Motor neuron (in vitro differentiated cells): ENCODE measurements around the gene DENND1B. TPM values are rescaled to one million over a fixed set of nuclear protein-coding genes. Genes with fewer than 3 reads are reported as not detected.
A peak's percentile ranks its signal among the peaks of the same experiment; 100 is the strongest.

Experiments used
- ATAC-seq, 8 experiments: fragments of 200-7000 bp; cut with Tn5 transposase; replicated peaks in 6 of 8; 2 replicates each; pipeline ENCODE4 v1.8.0; 2021; ENCODE audit warnings: mild to moderate bottlenecking in 8 of 8, moderate library complexity in 8 of 8
- H3K27ac ChIP-seq, 2 donors: fragments of 250-450 bp; sonication (Bioruptor Pico); 2 replicates each; pipeline ENCODE4 v1.9.0; 2021; ENCODE audit warnings: antibody characterized with exemption in 2 of 2, mild to moderate bottlenecking in 2 of 2, moderate library complexity in 1 of 2
- H3K4me1 ChIP-seq, 2 donors: fragments of 250-450 bp; sonication (Bioruptor Pico); replicated peaks in 1 of 2; 2 replicates each; pipeline ENCODE4 v1.6.1; 2021; ENCODE audit warnings: antibody characterized with exemption in 2 of 2, mild to moderate bottlenecking in 2 of 2, moderate library complexity in 1 of 2
- H3K4me3 ChIP-seq, 5 donors: fragments of 250-450 bp; sonication (Bioruptor Pico); 2 replicates each; pipeline ENCODE4 v1.9.0; 2021; ENCODE audit warnings: antibody characterized with exemption in 5 of 5, mild to moderate bottlenecking in 5 of 5, moderate library complexity in 4 of 5
- WGBS, 10 experiments: fragments of 450-650 bp; shearing (Covaris generic); methylation state at CpG; one replicate each; pipeline ENCODE4 v1.0.0; 2022; 5-methylcytosine and 5-hydroxymethylcytosine counted together
- in situ Hi-C, 9 experiments: fragments of 400-800 bp; cut with MboI; loops; one replicate each; pipeline ENCODE4 v1.15.0; 2021; ENCODE audit warnings: low sequenced_read_pairs in 9 of 9, low pct_unique_long_range_greater_than_20kb in 2 of 9; ENCODE audit not compliant: unreplicated experiment in 9 of 9
- total RNA-seq, 8 experiments: library from RNA; unstranded; fragments of 300-600 nt; gene quantifications; 2 replicates each; pipeline versions ENCODE4 v1.2.3 to v1.2.4, GENCODE V29; 2022

Gene DENND1B
- total RNA-seq, 8 experiments from 2014 or later: 9.0 to 29.9 (median 11.6) TPM

- Histone ChIP-seq H3K4me3 (no peak overlapping the region), H3K27ac (no peak overlapping the region), H3K4me1 (peaks cover 0 to 7% of the 10 kb centered on the region in 2 donors)
- in situ Hi-C loops: no loop called here
- no peak for ATAC-seq
- 33 to 100% (median 56%) methylated on average over 1 of the region's 1 CpG for WGBS, 10 experiments
Measured at GRCh38 chr1:197685785-197686184, 89.5 kb downstream of the DENND1B start.

- WGBS, 10 experiments: 67 to 92% (median 89%) methylated on average over 3 to 6 of the region's 6 CpGs; no CpG with 5 or more reads in 1 of the 10 experiments
- H3K4me3 ChIP-seq: no peak overlapping the region
- H3K27ac ChIP-seq: no peak overlapping the region
- peaks cover 0 to 7% of the 10 kb centered on the region in 2 donors for H3K4me1 ChIP-seq
- in situ Hi-C loops: no loop called here
- peak in 2 of 8 experiments; percentile 15 to 66 for ATAC-seq
Measured at GRCh38 chr1:197683895-197684553, 91.3 kb downstream of the DENND1B start.

GRCh38 chr1:197683280-197683679 is 92.0 kb downstream of the DENND1B start:
- WGBS, 10 experiments: 76 to 100% (median 90%) methylated on average over 1 to 3 of the region's 3 CpGs
- H3K27ac ChIP-seq: no peak overlapping the region
- no peak for ATAC-seq
- peaks cover 0 to 7% of the 10 kb centered on the region in 2 donors for H3K4me1 ChIP-seq
- in situ Hi-C loops: no loop called here
- H3K4me3 ChIP-seq: no peak overlapping the region

- Histone ChIP-seq H3K4me1 (peaks cover 0 to 15% of the 10 kb centered on the region in 2 donors), H3K4me3 (no peak overlapping the region), H3K27ac (no peak overlapping the region)
- 80 to 100% (median 100%) methylated on average over 1 of the region's 1 CpG; no CpG with 5 or more reads in 1 of the 10 experiments for WGBS, 10 experiments
- in situ Hi-C loops: no loop called here
- no peak for ATAC-seq
Measured at GRCh38 chr1:197680311-197680710, 95.0 kb downstream of the DENND1B start.

GRCh38 chr1:197677752-197678295 is 97.5 kb downstream of the DENND1B start:
- in situ Hi-C loops: no loop called here
- WGBS, 10 experiments: 75 to 100% (median 97%) methylated on average over 1 to 4 of the region's 4 CpGs
- ATAC-seq: no peak
- Histone ChIP-seq H3K27ac (no peak overlapping the region), H3K4me3 (no peak overlapping the region), H3K4me1 (peaks cover 3 to 15% of the 10 kb centered on the region in 2 donors)

- WGBS, 10 experiments: 86 to 100% (median 92%) methylated on average over 1 to 3 of the region's 3 CpGs; no CpG with 5 or more reads in 2 of the 10 experiments
- H3K27ac ChIP-seq: no peak overlapping the region
- no peak for ATAC-seq
- H3K4me1 ChIP-seq: peaks cover 3 to 13% of the 10 kb centered on the region in 2 donors
- no peak overlapping the region for H3K4me3 ChIP-seq
- in situ Hi-C loops: no loop called here
Measured at GRCh38 chr1:197677313-197677712, 98.0 kb downstream of the DENND1B start.

- H3K4me3 ChIP-seq: no peak overlapping the region
- no peak overlapping the region for H3K27ac ChIP-seq
- ATAC-seq: peak; percentile 57 to 100 (median 78)
- 0 to 41% (median 21%) methylated on average over 2 to 5 of the region's 5 CpGs; no CpG with 5 or more reads in 3 of the 10 experiments for WGBS, 10 experiments
- H3K4me1 ChIP-seq: peaks cover 3 to 13% of the 10 kb centered on the region in 2 donors
- in situ Hi-C loops: no loop called here
Measured at GRCh38 chr1:197675583-197676208, 99.6 kb downstream of the DENND1B start.

GRCh38 chr1:197674286-197674685 is 101.0 kb downstream of the DENND1B start:
- Histone ChIP-seq H3K4me3 (no peak overlapping the region), H3K4me1 (peaks cover 3 to 13% of the 10 kb centered on the region in 2 donors), H3K27ac (no peak overlapping the region)
- WGBS, 10 experiments: 25 to 97% (median 48%) methylated on average over 1 to 3 of the region's 3 CpGs
- ATAC-seq: no peak
- in situ Hi-C loops: no loop called here

GRCh38 chr1:197673292-197673691 is 102.0 kb downstream of the DENND1B start:
- peaks cover 3 to 13% of the 10 kb centered on the region in 2 donors for H3K4me1 ChIP-seq
- in situ Hi-C loops: no loop called here
- no peak for ATAC-seq
- 90 to 100% (median 95%) methylated on average over 1 to 2 of the region's 2 CpGs; no CpG with 5 or more reads in 1 of the 10 experiments for WGBS, 10 experiments
- no peak overlapping the region for H3K27ac ChIP-seq
- no peak overlapping the region for H3K4me3 ChIP-seq

- Histone ChIP-seq H3K27ac (no peak overlapping the region), H3K4me3 (no peak overlapping the region), H3K4me1 (peaks cover 3 to 13% of the 10 kb centered on the region in 2 donors)
- 86 to 100% (median 91%) methylated on average over 1 of the region's 1 CpG; no CpG with 5 or more reads in 2 of the 10 experiments for WGBS, 10 experiments
- ATAC-seq: no peak
- in situ Hi-C loops: no loop called here
Measured at GRCh38 chr1:197672347-197672746, 102.9 kb downstream of the DENND1B start.

GRCh38 chr1:197671920-197672319 is 103.4 kb downstream of the DENND1B start:
- no peak for ATAC-seq
- 85 to 100% (median 96%) methylated on average over 1 of the region's 1 CpG; no CpG with 5 or more reads in 2 of the 10 experiments for WGBS, 10 experiments
- in situ Hi-C loops: no loop called here
- H3K4me3 ChIP-seq: no peak overlapping the region
- H3K27ac ChIP-seq: no peak overlapping the region
- H3K4me1 ChIP-seq: peaks cover 3 to 13% of the 10 kb centered on the region in 2 donors

- Histone ChIP-seq H3K27ac (no peak overlapping the region), H3K4me1 (peaks cover 3 to 11% of the 10 kb centered on the region in 2 donors), H3K4me3 (no peak overlapping the region)
- in situ Hi-C loops: no loop called here
- ATAC-seq: no peak
- 50 to 100% (median 90%) methylated on average over 1 of the region's 1 CpG; no CpG with 5 or more reads in 3 of the 10 experiments for WGBS, 10 experiments
Measured at GRCh38 chr1:197671140-197671539, 104.1 kb downstream of the DENND1B start.

- Histone ChIP-seq H3K4me3 (no peak overlapping the region), H3K4me1 (no peaks in the 10 kb centered on the region), H3K27ac (no peak overlapping the region)
- ATAC-seq: no peak
- in situ Hi-C loops: no loop called here
- 90 to 100% (median 99%) methylated on average over 2 to 11 of the region's 11 CpGs; no CpG with 5 or more reads in 2 of the 10 experiments for WGBS, 10 experiments
Measured at GRCh38 chr1:197666769-197667285, 108.5 kb downstream of the DENND1B start.
